ENCODE data around the gene RHO.
A peak's percentile ranks its signal among the peaks of the same experiment; 100 is the strongest.
"Not testable (repeated sequence)": the region's sequence is repeated elsewhere in the genome, so short reads cannot be mapped to it uniquely, and the experiment has no call there.

Gene RHO

DNA sequence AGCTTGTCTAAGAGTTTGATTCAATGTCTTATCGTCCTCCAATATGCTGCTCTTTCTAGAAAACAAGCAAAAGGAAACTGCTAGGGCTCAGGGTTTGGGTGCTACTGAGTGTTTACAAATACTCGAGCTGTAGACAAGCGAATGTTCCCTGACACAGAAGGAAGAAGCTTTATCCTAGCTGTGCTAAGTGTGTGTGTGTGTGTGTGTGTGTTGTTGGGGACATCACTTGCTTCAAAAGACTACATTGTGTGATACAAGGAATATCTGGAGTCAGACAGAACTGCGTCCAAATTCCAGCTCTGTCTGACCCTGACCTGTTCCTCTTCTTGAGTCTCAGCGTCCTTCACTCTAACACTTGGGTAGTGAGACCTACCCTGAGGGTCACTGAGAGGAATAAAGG, 33.9 kb upstream of the RHO start:
- H2BK5ac ChIP-seq (ENCODE audit: low read depth, low read length, poor library complexity, severe bottlenecking); H2BK120ac ChIP-seq (ENCODE audit: low read depth, low read length); H3K79me1 ChIP-seq (replicated peaks; ENCODE audit: low read length, poor library complexity, severe bottlenecking); H2AFZ ChIP-seq (ENCODE audit: low read depth, low read length); H4K8ac ChIP-seq (ENCODE audit: low read length); H3K23ac ChIP-seq (ENCODE audit: low read length in 2 of 2); H3K27me3 ChIP-seq (ENCODE audit: control insufficient read depth in 1 of 2, insufficient read depth in 1 of 2, low read length in 2 of 2); H2BK15ac ChIP-seq (ENCODE audit: low read depth, poor library complexity, severe bottlenecking); H2AK5ac ChIP-seq (ENCODE audit: low read length, severe bottlenecking); H2BK12ac ChIP-seq (ENCODE audit: low read length in 2 of 2); H4K91ac ChIP-seq (ENCODE audit: low read length); H3K18ac ChIP-seq (ENCODE audit: low read depth in 1 of 2, low read length in 2 of 2); H3K4me3 ChIP-seq (ENCODE audit: insufficient read depth in 1 of 2, low read depth in 1 of 2, low read length in 2 of 2); H3K4me2 ChIP-seq (ENCODE audit: low read length, poor library complexity, severe bottlenecking); H3K4ac ChIP-seq (ENCODE audit: low read depth in 1 of 2, low read length in 2 of 2); H3K14ac ChIP-seq (ENCODE audit: low read length in 2 of 2); H3K9me3 ChIP-seq (ENCODE audit: control insufficient read depth, low read length): not testable (repeated sequence)
- DNase-seq, result peak; percentile 77
- Histone ChIP-seq H3K4me1 (ENCODE audit: control insufficient read depth, insufficient read depth, low read depth, low read length) (peaks cover 16% of the 10 kb centered on the region), H3K36me3 (ENCODE audit: control insufficient read depth in 1 of 2, insufficient read depth in 2 of 2, low read depth in 1 of 2, low read length in 2 of 2) (peaks cover 8 to 40% of the 10 kb centered on the region in 2 experiments), H3K9ac (ENCODE audit: low read length) (peak overlapping the region; percentile 66), H3K27ac (ENCODE audit: low read length, poor library complexity, severe bottlenecking) (peak overlapping the region; percentile 6)
- WGBS, result 33% methylated on average over 3 of the region's 5 CpGs

DNA sequence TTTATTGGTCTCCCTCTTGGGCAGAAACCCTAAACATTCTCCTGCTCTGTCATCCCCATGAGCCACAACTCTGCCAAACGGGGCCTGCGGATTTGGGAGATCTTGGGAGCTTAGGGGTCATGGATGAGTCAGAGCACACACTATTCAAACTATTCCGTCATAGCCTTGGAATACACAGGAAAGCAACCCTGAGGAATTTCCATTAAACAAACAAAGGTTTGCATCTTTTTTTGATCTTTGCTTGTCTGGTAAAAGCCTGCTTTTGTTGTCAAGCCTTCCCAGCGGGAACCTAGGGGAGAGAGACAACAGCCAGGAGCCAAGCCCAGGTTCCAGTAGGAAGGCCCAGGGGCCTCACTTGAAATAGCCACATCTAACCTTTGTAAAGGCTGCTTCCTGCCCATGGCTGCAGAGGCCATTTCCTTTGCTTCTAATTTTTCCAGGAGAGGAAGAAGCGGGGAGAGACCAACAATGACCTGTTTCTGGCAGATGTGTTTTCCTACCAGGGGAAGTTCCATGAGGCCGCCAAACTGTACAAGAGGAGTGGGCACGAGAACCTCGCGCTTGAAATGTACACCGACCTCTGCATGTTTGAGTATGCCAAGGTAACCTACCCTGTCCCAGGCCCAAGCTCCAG, 33.3 kb upstream of the RHO start:
- Histone ChIP-seq H2BK5ac (ENCODE audit: low read depth, low read length, poor library complexity, severe bottlenecking) (peak overlapping the region; percentile 36), H3K18ac (ENCODE audit: low read depth in 1 of 2, low read length in 2 of 2) (peak overlapping the region; percentile 63 to 71), H3K9ac (ENCODE audit: low read length) (peak overlapping the region; percentile 66), H2AK5ac (ENCODE audit: low read length, severe bottlenecking) (peak overlapping the region; percentile 24), H3K4ac (ENCODE audit: low read depth in 1 of 2, low read length in 2 of 2) (peak overlapping the region; percentile 5 to 84), H4K91ac (ENCODE audit: low read length) (peak overlapping the region; percentile 44), H2BK120ac (ENCODE audit: low read depth, low read length) (peak overlapping the region; percentile 11), H3K27ac (ENCODE audit: low read length, poor library complexity, severe bottlenecking) (peak overlapping the region; percentile 59), H3K4me1 (ENCODE audit: control insufficient read depth, insufficient read depth, low read depth, low read length) (peaks cover 16% of the 10 kb centered on the region), H3K36me3 (ENCODE audit: control insufficient read depth in 1 of 2, insufficient read depth in 2 of 2, low read depth in 1 of 2, low read length in 2 of 2) (peaks cover 13 to 45% of the 10 kb centered on the region in 2 experiments), H4K8ac (ENCODE audit: low read length) (peak overlapping the region; percentile 58), H2BK12ac (ENCODE audit: low read length in 2 of 2) (peak overlapping the region in 1 of 2 experiments; percentile 40)
- H3K27me3 ChIP-seq (ENCODE audit: control insufficient read depth in 1 of 2, insufficient read depth in 1 of 2, low read length in 2 of 2); H3K79me1 ChIP-seq (replicated peaks; ENCODE audit: low read length, poor library complexity, severe bottlenecking); H2AFZ ChIP-seq (ENCODE audit: low read depth, low read length); H3K9me3 ChIP-seq (ENCODE audit: control insufficient read depth, low read length); H3K4me3 ChIP-seq (ENCODE audit: insufficient read depth in 1 of 2, low read depth in 1 of 2, low read length in 2 of 2); H3K14ac ChIP-seq (ENCODE audit: low read length in 2 of 2); H3K23ac ChIP-seq (ENCODE audit: low read length in 2 of 2); H3K4me2 ChIP-seq (ENCODE audit: low read length, poor library complexity, severe bottlenecking); H2BK15ac ChIP-seq (ENCODE audit: low read depth, poor library complexity, severe bottlenecking): not testable (repeated sequence)
- WGBS, result 43% methylated on average over 9 of the region's 10 CpGs
- peak; percentile 83 for DNase-seq

DNA sequence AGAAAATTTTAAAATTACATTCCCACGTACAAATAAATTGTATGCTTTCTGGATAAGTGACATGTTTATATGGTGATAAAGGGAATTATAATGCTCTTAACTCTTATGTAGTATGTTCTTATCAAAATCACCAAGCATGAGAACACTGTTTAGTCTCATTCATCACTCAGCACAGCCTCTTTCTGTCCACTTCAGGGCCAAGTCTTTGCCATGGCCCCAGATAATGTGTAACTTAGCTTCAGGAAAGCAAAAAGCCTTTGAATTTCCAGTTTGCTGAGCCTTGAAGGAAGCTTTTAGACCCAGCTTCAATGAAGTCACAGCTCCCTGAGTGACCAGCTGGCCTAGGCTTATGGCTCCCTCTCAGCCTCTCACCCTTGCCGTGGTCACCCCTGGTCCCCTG, 30.6 kb upstream of the RHO start:
- not testable (repeated sequence) for H3K27ac ChIP-seq (ENCODE audit: low read length, poor library complexity, severe bottlenecking); H2AFZ ChIP-seq (ENCODE audit: low read depth, low read length); H3K14ac ChIP-seq (ENCODE audit: low read length in 2 of 2); H3K4me2 ChIP-seq (ENCODE audit: low read length, poor library complexity, severe bottlenecking); H2BK120ac ChIP-seq (ENCODE audit: low read depth, low read length); H3K4ac ChIP-seq (ENCODE audit: low read depth in 1 of 2, low read length in 2 of 2); H3K4me3 ChIP-seq (ENCODE audit: insufficient read depth in 1 of 2, low read depth in 1 of 2, low read length in 2 of 2); DNase-seq; H3K23ac ChIP-seq (ENCODE audit: low read length in 2 of 2); H3K9me3 ChIP-seq (ENCODE audit: control insufficient read depth, low read length); H3K79me1 ChIP-seq (replicated peaks; ENCODE audit: low read length, poor library complexity, severe bottlenecking); H2BK5ac ChIP-seq (ENCODE audit: low read depth, low read length, poor library complexity, severe bottlenecking); H3K27me3 ChIP-seq (ENCODE audit: control insufficient read depth in 1 of 2, insufficient read depth in 1 of 2, low read length in 2 of 2); H3K9ac ChIP-seq (ENCODE audit: low read length)
- Histone ChIP-seq H3K4me1 (ENCODE audit: control insufficient read depth, insufficient read depth, low read depth, low read length) (peaks cover 15% of the 10 kb centered on the region), H2AK5ac (ENCODE audit: low read length, severe bottlenecking) (peak overlapping the region; percentile 76), H2BK15ac (ENCODE audit: low read depth, poor library complexity, severe bottlenecking) (peak overlapping the region; percentile 46), H3K36me3 (ENCODE audit: control insufficient read depth in 1 of 2, insufficient read depth in 2 of 2, low read depth in 1 of 2, low read length in 2 of 2) (peaks cover 20 to 61% of the 10 kb centered on the region in 2 experiments), H3K18ac (ENCODE audit: low read depth in 1 of 2, low read length in 2 of 2) (peak overlapping the region in 1 of 2 experiments; percentile 28), H4K8ac (ENCODE audit: low read length) (peak overlapping the region; percentile 1), H2BK12ac (ENCODE audit: low read length in 2 of 2) (peak overlapping the region in 1 of 2 experiments; percentile 3), H4K91ac (ENCODE audit: low read length) (peak overlapping the region; percentile 78)
- WGBS, result 100% methylated on average over 1 of the region's 2 CpGs

DNA sequence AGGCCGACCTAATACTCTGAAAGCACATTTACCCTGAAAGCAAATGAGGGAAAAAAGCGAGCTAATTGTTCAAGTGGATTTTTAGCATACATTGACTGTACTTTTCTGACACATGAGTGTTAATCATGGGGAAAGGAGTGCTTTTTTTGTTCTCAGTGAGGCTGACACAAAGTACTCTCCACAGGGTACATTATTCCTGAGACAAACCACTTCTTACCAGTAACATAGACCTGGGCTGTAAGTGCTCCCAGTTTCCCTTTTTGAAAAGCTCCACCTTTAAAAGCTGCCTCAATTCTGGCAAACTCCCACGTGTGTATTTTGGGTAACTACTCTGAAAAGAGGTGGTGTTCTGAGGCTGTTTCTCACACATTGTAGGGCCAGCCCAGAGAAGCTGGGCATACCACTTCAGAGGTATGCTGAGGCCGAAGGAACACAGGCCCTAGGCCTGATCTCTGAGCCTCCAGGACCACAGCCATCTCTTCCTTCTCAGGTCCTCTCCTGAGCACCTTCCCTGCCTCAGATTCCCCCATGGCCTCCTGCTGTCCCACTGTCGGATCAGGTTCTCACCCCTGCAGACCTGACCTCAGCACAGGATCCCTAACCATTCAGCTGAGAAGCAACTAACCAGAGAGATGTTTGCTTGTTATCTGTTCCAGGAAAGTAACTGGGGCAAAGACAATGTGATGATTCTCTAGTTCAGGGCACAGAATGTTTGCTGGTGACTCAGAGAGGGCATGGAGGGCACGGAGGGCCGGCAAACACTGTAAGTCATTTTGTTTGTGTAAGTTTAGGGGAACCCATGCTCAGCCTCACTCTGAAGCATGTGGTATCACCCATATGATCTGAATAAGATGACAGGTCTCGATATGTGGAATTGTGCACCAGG, 29.6 kb upstream of the RHO start:
- DNase-seq, result peak; percentile 5
- Histone ChIP-seq H3K18ac (ENCODE audit: low read depth in 1 of 2, low read length in 2 of 2) (peak overlapping the region; percentile 16 to 72), H3K27ac (ENCODE audit: low read length, poor library complexity, severe bottlenecking) (peak overlapping the region; percentile 31), H3K4ac (ENCODE audit: low read depth in 1 of 2, low read length in 2 of 2) (peak overlapping the region; percentile 68 to 71), H3K36me3 (ENCODE audit: control insufficient read depth in 1 of 2, insufficient read depth in 2 of 2, low read depth in 1 of 2, low read length in 2 of 2) (peaks cover 23 to 53% of the 10 kb centered on the region in 2 experiments), H3K9ac (ENCODE audit: low read length) (peak overlapping the region; percentile 27), H4K91ac (ENCODE audit: low read length) (peak overlapping the region; percentile 41), H3K4me1 (ENCODE audit: control insufficient read depth, insufficient read depth, low read depth, low read length) (peaks cover 17% of the 10 kb centered on the region)
- not testable (repeated sequence) for H2AFZ ChIP-seq (ENCODE audit: low read depth, low read length); H3K9me3 ChIP-seq (ENCODE audit: control insufficient read depth, low read length); H2AK5ac ChIP-seq (ENCODE audit: low read length, severe bottlenecking); H3K23ac ChIP-seq (ENCODE audit: low read length in 2 of 2); H3K79me1 ChIP-seq (replicated peaks; ENCODE audit: low read length, poor library complexity, severe bottlenecking); H2BK5ac ChIP-seq (ENCODE audit: low read depth, low read length, poor library complexity, severe bottlenecking); H2BK12ac ChIP-seq (ENCODE audit: low read length in 2 of 2); H3K4me3 ChIP-seq (ENCODE audit: insufficient read depth in 1 of 2, low read depth in 1 of 2, low read length in 2 of 2); H2BK15ac ChIP-seq (ENCODE audit: low read depth, poor library complexity, severe bottlenecking); H3K4me2 ChIP-seq (ENCODE audit: low read length, poor library complexity, severe bottlenecking); H3K14ac ChIP-seq (ENCODE audit: low read length in 2 of 2); H2BK120ac ChIP-seq (ENCODE audit: low read depth, low read length); H3K27me3 ChIP-seq (ENCODE audit: control insufficient read depth in 1 of 2, insufficient read depth in 1 of 2, low read length in 2 of 2); H4K8ac ChIP-seq (ENCODE audit: low read length)
- WGBS, result 58% methylated on average over 2 of the region's 8 CpGs

Measured in mesenchymal stem cell (in vitro differentiated cells and primary cell).